Measurements from ENCODE around the gene NKPD1.
A peak's percentile ranks its signal among the peaks of the same experiment; 100 is the strongest.

Gene NKPD1

DNA sequence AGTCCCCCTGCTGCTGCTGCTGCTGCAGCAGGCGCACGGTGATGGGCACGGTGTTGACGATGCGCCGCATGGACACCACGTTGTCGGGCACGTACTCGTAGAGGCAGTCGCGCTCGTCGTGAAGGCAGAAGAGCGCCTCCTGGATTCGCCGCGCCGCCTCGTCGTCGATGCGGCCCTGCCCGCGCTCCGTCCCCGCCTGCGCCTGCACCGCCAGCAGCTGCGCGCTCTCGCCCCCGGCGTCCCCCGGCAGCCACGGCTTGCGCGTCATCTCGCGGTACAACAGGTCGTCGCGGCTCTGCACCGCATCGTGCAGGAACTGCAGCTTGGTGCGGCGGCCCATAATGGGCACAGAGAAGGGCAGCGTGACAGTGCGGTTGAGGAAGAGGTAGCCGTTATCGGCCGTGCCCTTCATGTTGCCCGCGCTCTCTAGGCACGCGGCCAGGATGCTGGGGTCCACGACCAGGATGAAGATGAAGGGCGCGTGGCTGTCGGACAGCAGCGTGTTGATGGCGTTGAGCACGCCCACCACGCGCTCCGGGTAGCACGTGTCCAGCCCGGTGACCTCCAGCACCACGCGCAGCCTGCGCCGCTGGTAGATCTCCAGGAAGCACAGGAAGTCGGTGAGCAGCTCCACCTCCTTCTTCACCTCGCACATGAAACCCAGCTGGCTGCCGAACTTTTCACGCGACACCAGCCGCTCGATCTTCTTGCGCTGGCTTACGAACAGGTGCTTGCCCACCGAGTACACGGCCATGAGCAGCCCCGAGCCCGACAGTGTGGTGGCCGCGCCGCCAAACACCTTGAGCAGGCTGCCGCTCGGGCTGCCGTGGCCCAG lies 8.1 kb downstream of the NKPD1 start:
- peak; percentile 33 for DNase-seq

DNA sequence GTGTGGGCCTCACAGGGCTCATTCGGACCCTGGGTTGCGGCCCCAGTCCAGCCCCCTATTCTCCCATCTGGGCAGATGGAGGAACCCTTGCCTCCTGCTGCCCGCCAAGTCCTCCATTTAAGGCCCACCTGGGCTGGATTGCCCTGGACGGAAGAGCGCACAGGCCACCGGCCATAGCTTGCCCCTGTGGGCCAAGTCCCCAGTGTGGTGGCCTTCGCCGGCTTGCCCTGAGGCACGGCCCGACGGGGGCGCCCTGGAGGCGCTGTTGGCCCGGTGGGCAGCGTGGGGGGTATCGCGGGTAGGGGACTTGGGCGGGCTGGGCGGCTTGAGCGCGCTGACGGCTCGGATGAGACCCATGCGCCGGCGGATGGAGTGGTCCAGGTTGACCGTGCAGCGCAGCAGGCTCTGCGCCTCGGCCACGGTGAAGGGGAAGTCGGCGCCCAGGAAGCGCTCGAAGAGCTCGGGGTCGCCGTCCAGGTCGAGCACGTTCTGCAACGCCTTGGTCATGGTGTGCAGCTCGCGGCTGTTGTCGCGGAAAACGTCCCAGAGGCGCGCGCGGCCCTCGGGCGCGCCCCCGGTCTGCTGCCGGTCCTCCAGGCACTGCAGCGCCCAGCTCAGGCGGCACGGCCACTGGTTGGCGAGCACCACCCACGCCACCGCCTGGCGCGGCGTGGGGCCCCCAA lies 8.8 kb downstream of the NKPD1 start:
- no peak for DNase-seq

DNA sequence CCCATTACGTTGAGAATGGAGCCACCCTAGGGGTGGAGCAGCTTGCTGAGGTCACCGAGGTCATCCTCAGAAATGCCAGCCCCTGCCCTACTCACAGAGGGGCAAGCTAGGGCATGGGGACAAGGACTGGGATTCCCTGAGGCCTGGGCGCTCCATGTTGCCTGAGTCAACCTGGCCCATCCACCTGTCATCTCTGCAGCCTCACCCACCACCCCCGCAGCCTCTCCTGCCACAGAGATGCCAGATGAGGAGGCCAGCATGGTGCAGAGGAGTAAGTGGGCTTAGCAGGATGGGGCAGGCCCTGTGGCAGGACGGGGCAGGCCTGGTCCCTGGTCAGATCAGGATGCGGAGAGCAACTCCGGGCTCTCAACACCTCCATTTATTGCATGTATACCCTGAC lies 9.5 kb downstream of the NKPD1 start:
- DNase-seq, result no peak

DNA sequence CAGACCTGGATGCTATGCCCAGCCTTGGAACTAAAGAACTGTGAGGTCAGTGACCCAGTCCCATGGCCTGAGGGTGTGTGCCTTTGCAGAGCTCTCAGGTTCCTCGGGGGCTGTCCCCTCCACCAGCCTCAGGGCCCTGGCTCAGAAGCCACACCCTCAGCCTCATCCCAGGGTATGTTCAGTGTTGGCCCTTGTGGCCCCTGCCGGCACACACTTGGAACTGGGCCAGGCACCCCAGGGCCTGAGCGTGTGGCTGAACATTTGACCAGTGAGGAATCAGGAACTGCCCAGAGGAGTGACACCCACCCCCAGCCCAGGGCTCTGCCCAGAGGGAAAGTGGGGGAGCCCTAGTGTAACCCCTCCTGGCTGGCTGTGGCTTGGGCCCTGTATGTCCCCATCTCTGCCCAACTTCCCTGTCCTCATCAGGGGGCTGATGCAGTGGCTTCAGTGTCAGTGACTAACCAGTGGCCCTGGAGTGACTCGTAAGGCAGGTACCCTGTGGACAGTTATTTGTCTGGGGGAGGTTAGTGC lies 10.0 kb downstream of the NKPD1 start:
- no peak for DNase-seq

DNA sequence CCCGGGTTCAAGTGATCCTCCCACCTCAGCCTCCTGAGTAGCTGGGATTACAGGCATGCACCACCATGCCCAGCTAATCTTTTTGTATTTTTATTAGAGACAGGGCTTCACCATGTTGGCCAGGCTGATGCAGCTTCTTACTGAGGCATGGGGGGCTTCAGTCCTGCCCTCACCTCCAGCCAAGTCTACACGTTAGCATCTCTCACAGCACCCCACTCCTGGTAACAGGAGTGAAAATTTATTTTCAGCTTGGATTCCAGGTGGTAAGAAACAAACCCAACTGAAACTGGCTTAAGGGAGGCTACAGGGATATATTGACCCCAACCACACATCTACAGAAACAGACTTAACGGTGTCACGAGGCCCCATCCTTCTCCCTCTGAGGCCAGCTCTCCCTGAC lies 10.6 kb downstream of the NKPD1 start:
- no peak for DNase-seq

DNA sequence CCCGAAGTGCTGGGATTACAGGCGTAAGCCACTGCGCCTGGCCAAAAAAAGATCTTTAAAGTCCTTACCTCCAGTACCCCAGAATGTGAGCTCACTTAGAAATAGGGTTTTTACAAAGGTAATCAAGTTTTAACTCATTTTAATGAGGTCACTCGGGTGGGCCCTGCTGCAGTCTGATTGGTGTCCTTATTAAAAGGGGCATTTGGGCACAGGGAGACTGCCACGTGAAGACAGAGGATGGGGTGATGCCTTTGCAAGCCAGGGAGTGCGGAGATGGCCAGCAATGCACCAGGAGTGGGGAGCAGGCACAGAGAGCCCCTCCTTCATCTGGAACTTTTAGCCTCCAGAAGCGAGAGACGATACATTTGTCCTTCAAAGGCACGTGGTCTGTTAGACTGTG lies 11.7 kb downstream of the NKPD1 start:
- no peak for DNase-seq

DNA sequence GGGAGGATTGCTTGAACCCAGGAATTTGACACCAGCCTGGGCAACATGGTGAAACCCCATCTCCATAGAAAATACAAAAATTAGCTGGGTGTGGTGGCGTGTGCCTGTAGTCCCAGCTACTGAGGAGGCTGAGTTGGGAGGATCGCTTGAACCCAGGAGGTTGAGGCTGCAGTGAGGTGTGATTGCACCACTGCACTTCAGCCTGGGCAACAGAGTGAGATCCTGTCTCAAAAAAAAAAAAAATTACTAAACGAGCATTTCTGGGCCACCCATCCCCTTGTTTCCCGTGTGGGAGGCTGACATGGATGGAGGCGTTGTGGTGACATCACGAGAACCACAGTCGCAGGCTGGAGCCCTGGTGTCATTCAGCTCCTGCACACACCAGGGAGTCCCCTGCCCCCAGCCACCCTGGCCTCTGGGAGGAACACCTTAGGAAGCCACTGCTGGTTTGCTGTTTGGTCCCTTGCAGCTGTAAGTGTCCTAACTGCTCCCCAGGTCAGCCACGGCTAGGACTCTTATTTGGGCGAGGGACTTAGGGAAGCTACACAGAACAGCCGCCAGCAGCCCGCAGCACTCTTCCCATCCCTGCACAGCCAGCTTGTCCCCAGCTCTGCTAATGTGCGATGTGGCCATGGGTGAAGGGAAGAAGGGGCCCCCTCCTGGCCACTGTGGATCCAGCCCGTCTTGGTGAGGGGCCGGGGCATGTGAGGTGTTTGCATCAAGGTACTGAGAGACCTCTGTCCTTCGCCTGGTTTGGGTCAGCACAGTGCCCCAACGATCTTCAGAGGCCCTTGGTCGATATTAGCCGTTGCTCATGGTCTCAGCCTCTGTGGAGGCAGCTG lies 12.7 kb downstream of the NKPD1 start:
- no peak for DNase-seq

DNA sequence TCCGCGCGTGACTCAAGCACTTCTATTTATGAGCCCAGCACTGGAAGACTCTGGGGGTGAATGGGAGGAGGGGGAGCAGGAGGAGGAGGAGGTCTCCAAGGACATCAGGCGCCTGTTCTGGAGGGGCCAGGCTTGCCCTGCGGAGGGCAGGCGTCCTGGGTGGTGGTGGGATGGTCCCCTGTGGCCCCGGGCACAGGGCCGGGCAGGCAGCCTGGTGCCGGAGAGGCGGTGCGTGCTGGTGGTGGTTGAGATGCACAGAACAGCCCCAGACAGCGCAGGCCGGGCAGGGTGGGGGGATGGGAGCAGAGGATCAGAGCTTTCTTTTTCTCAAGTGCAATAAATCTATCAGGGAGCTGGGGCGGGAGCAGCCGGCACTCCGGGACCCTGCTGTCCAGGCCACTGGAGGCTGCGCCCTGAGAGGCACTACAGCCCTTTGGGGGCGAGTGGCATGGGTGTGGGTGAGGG lies 14.0 kb downstream of the NKPD1 start:
- DNase-seq, result no peak

DNA sequence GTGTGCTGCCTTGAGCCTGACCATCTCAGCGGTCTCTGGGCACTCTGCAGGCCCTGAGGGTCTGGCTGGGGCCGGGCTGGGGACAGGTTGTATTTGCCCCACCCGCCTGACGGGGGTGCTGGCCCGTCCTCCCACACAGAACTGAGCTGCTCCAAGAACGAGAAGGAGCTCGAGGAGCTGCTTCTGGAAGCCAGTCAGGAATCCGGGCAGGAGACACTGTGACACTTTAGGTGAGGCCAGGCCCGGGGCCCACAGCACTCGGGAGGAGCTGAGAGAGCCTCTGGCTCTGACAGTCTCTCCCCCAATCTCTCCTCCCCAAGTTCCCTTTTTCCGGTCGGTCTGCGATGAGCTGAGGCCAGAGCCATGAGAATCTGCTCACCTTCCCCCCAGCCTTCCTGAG lies 14.5 kb downstream of the NKPD1 start:
- no peak for DNase-seq

DNA sequence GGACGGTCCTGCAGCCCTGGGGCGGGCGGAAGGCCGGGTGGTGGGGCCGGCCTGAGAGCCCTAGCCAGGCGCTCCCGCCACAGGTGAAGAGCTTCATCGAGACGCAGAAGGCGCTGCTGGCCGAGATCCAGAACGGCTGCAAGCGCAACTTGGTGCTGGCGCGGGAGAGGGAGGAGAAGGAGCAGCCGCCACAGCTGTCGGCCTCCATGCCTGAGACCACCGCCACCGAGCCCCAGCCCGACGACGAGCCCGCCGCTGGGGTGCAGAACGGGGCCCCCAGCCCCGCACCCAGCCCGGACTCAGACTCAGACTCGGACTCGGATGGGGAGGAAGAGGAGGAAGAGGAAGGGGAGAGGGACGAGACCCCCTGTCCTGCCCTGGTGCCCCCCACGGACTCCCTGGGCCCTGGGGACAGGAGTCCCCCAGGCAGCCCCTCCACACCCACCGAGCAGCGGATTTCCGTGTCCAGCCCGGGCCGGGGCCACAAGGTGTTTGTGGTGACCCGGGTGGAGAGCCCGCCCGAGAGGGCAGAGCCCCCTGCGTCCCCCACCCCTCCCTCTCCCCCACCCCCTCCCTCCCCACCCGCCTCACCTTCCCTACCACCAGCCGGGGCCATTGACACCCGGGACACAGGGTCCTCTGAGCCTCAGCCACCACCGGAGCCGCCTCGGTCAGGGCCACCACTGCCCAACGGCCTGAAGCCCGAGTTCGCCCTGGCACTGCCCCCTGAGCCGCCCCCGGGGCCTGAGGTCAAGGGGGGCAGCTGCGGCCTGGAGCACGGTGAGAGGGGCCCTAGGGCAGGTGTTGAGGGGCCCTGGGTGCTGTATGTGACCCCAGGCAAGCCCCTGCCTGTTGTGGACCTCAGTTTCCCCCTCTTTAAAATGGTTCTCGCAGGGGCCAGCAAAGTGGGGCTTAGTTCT lies 15.3 kb downstream of the NKPD1 start:
- no peak for DNase-seq

DNA sequence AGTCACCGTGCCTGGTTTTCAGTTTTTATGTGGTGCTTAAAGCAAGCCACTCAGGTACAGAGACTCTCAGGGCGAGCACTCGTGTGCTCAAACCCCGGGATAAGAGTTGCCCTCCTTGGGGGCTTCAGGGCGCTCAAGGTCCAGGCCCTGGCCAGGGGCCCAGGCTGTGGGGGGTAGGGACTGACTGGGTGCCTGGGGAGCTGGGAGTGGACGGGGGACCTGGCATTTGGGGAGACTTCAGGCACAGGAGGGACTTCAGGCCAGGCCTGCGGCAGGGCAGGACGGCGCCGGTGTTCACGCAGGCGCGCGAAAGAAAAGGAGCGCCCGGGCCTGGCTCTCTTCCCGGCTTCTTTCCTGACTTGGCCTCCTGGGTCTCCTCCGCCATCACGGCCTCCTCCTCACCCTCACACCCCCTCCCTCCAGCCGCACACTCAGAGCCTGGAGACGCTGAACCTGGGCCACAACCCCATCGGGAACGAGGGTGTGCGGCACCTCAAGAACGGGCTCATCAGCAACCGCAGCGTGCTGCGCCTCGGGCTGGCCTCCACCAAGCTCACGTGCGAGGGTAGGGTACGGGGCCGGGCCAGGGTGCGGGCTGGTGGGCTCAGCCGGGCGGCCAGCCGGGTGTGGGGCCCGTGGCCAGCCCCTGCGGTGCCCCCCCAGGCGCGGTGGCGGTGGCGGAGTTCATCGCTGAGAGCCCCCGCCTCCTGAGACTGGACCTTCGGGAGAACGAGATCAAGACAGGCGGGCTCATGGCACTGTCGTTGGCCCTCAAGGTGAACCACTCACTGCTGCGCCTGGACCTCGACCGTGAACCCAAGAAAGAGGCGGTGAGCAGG lies 16.1 kb downstream of the NKPD1 start:
- no peak for DNase-seq

DNA sequence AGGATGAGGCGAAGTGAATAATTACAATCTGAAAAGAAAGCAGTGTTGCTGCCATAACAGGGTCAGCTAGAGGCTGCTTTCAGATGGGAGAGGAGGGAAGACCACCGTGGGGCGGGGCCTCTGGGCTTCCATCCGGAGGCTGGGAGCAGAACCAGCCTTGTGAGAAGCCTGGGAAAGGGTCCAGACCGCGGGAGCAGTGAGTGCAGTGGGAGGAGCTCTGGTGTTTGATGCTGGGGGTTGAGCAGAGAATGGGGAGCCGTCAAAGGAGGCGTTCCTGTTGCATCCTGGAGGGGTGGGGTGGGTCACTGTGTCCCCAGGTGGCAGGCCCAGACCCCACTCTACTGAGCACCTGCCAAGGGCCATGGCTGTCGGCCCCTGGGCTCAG lies 18.1 kb downstream of the NKPD1 start:
- DNase-seq, result no peak

DNA sequence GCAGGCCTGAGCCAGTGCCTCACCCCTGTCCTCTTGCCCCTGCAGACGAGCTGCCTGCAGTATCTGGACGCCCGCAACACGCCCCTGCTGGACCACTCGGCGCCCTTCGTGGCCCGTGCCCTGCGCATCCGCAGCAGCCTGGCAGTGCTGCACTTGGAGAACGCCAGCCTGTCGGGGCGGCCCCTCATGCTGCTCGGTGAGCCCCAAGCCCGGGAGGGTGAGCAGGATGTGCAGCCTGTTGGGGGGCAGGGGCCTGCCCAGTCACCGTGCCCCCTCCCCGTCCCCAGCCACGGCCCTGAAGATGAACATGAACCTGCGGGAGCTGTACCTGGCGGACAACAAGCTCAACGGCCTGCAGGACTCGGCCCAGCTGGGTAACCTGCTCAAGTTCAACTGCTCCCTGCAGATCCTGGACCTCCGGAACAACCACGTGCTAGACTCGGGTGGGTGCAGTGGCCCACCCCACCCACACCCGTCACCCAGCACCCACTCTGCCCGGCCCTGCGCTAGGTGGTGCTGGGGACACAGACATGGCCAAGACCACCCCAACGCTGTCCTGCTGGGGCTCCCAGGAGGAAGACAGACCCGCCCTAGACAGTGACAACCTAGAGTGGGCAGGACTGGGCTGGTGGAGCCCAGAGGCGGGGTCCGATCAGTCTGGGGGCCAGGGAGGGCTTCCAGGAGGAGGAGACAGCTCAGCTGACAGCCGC lies 18.6 kb downstream of the NKPD1 start:
- no peak for DNase-seq

DNA sequence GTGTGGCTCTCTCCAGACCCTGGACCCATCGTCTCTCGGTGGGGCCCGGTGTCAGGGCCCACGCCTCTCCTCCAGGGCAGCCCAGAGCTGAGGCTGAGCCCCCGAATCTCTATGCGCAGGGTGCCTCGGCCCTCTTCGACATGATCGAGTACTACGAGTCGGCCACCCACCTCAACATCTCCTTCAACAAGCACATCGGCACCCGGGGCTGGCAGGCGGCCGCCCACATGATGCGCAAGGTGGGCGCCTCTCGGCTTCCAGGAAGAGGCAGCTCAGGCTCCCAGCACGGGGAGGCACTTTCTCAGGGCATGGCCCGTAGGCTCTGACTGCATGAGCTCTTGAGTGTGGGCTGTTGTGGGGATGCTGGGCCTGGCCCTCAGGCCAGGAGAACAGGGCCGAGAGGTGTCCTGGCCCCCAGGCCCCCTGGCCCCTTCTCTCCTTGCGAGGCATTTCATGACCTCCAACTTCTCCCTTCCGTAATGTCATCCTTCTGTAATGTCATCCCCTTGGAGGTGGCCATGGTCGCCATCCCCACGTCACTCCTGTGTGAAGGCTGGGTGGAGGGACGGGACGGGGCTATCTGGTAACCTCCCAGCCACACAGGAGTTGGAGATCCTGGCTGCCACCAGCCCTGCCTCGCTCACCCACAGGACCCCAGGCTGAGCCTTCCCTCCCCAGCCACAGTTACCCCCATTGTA lies 19.4 kb downstream of the NKPD1 start:
- DNase-seq, result no peak

DNA sequence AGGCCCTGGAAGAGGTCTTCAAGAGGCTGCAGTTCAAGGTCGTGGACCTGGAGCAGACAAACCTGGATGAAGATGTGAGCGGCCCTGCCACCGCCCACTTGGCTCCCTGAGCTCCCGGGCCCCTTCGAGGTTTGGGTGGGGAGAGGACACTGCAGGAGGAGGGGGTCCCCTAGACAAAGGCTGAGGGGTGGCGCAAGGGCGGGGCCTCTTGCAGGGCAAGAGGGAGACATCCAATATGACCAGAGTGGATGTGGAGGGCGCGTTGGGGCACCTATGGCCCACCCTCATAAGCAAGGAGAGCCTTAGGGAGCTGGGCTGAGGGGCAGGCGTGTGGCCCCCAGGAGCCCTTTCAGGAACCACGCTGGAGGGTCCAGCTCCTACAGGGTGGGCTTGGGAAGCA lies 20.2 kb downstream of the NKPD1 start:
- no peak for DNase-seq

DNA sequence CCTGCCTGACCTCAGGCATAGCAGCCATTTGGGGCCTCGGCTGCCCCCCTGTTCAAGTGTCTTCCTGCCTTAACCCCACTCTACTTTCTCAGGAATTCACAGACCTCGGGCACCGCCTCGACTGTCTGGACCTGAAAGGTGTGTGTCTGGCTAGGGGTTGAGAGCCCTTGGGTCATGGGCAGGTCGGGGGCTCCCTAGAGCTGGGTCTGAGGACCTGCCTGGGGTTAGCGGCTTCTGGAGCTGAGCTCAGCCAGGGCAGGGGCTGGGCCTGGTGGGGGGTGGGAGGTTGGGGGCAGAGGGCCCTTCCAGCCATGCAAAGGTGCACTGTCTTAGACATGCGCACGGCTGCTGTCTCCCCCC lies 20.7 kb downstream of the NKPD1 start:
- DNase-seq, result no peak

DNA sequence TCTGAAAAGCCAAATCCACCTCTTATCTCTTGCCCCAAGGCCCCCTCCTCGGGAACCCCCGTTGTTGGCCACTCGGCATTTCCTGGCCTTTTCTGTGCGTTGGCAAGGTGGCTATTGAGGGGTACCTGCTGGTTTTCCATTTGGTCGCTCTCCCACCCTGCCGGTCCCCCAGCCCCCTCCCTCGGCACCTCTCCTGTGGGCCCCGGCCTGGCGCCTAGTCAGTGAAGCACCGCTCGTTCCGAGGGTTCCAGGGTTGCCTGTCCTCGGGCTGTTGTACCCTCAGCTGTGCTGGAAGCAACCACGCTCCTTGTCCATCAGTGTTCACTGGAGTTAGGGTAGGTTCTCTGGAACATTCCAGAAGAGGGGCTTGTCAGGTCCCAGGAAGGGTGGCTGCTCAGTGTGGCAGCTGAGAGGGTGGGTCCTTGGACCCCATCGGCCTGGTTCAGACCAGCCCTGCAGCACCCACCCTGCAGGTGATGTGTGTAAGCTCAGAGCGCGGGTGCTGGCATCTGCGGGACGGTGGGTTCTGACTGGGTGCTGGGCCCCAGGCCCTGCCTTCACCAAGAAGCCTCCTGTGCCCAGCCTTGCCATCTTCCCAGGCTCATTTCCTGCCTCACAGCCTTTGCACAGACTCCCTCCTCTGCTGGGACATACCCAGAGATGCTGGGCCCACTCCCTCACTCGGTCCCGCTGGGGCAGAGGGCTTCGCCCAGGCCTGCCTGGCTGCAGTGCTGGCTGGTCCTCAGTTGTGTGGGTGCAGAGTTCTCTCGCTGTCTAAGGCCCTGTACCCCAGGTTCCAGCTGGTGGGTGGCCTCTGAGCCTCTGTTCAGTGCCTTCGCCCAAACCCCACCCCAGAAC lies 21.3 kb downstream of the NKPD1 start:
- no peak for DNase-seq

DNA sequence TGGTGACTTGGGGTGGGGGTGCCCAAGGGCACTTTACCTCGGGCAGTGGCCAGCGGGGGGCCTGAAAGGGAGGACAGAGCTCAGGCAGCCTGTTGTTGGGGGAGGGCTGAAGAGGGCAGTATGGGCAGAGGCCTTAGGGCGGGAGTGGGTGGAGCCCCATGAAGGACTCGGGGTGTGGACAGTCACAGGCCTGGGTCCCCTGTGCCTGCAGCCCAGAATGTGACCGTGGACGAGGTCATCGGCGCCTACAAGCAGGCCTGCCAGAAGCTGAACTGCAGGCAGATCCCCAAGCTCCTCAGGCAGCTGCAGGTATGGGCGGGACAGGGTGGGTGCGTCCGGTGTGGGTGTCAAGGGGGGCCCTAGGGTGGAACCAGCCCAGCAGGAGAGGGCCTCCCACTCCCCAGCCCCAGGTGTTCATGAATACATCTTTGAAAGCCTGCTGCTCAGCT lies 22.5 kb downstream of the NKPD1 start:
- no peak for DNase-seq

DNA sequence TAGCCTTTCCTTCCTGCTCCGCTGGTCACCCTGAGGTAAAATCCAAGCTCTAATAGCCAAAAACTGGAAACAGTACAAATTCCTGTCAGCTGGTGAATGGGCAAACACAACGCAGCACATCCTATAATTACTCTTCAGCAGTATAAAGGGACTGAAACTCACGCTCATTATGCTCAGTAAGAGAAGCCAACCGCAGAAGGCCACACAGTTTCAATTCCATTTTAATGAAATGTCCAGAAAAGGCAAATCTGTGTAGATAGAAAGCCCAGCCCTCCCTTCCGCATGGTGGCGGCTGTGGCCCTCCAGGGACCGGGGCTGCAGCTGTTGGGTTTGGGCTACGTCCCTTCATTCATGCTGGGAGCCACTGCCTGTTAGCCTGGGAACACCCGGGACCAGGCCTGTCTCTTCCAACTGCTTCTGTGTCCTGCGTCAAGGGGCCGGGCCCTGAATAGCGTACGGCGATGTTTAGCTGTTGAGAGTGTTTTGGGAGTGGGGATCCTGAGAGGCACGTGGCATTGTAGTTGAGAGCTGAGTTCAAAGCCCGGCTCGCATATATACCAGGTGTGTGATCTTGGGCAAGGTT lies 23.5 kb downstream of the NKPD1 start:
- DNase-seq, result no peak
